Measurements from ENCODE around the gene STK11.
A peak's percentile ranks its signal among the peaks of the same experiment; 100 is the strongest.

Gene STK11

DNA sequence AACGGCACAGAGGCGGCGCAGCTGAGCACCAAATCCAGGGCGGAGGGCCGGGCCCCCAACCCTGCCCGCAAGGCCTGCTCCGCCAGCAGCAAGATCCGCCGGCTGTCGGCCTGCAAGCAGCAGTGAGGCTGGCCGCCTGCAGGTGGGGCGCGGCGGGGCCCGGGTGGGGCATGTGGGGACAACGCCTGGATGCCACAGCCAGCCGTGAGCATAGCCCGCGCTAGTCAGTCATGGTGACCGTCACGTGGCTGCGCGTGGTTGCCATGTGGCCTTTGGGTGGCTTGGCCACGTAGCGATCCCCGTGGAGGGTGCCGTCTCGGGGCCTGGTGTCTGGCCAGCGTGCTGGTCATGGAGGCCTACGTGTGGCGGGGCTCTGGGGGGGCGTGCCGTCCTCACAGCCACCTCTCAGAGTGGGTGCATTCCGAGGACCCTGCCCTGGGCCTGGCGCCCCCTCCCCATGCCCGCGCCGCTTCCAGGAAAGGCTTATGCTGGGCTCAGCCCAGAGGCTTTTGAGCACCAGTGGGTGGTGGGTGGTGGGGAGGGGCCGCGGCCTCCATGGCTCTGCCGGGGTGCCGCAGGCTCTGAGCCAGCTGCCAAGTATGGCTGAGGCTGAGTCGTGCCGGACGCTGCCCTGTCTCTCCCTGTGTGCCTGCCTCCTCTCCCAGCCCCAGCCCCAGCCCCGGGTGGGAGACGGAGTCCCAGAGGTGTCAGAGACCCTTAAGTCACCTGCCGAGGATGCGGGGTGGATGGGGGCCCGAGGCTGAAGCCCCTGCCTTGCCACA lies 21.1 kb downstream of the STK11 start:
- DNase-seq, result no peak

- no peak for DNase-seq
These were observed 21.9 kb downstream of the STK11 start for GRCh38 chr19:1227304-1228054.

DNA sequence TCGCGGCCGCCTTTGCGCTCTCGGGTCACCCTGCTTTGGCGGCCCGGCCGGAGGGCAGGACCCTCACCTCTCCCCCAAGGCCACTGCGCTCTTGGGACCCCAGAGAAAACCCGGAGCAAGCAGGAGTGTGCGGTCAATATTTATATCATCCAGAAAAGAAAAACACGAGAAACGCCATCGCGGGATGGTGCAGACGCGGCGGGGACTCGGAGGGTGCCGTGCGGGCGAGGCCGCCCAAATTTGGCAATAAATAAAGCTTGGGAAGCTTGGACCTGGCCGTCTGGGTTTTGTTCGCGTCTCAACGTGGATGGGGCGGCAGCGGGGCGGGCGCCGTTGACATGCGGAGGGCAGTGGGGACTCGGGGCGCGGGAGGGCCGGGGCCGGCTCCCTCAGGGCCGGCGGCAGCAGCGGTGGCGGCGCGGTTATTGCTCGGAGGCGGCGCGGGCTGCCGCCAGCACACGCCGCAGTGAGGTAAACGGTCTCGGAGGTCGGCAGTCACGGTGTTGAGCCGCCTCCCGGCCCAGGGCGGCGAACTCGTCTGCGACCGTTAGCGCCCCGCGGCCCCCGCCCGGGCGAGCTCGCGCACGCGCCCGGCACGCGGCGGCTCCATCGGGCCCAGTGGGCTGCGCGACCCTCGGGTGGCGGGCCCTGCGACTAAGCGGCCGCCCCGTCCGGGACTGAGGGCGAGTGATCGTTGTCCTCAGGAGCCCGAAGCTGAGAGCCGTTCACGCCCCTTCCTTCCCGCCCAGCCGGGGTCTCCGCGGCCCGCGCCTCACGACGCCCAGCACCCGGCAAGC lies 22.8 kb downstream of the STK11 start:
- no peak for DNase-seq

- no peak for DNase-seq
These were observed 23.7 kb downstream of the STK11 start for GRCh38 chr19:1229056-1229923.

- DNase-seq, result no peak
These were observed 24.6 kb downstream of the STK11 start for GRCh38 chr19:1229924-1230782.

DNA sequence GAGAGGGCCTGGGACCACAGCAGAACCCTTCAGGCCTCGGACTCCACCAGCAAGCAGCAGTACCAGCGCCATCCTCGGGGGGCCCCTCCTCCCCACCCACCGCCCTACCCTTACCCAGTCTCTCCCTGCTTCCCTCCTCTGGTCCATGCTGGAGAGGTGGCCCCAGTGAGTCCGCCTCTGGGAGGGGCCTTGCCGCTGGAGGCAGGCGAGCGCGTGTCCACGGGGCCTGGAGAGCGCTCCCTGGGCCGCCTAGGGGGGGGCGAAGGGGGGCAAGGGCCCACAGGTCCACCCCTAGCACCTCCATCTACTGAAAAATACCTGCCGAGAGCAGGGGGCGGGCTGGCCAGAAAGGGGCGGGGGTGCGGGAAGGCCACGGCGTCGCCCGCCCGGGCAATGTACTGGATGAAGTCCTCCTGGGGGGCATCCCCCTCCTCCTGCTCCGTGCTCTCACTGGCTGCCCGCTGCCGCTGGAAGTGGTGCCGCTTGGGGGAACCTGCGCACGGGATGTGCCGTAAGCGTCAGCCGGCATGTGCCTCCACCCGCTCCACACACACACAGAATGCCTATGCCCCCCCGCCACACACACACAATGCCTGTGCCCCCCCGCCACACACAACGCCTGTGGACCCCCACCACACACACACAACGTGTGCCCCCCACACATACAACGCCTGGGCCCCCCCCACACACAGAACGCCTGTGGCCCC lies 25.4 kb downstream of the STK11 start:
- no peak for DNase-seq

GRCh38 chr19:1231729-1232637 lies 26.4 kb downstream of the STK11 start:
- no peak for DNase-seq

DNA sequence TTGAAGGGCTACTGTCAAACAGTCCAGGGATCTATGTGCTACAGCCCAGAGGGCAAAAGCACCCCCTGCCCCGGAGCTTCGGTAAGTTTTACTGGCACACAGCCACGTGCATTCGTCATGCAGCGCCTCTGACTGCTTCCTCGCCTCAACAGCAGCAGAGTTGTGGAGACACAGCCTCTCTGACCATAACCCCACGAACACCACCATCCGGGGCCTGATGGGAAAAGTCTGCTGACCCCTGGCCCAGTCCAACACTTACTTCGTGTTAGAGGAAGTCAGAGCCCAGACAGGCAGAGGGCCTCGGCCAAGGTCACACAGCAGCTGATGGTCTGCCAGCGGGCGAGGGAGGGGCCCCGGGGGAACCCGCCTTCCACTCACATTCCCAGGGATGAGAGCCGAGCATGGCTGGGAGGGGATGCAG lies 27.1 kb downstream of the STK11 start:
- no peak for DNase-seq

DNA sequence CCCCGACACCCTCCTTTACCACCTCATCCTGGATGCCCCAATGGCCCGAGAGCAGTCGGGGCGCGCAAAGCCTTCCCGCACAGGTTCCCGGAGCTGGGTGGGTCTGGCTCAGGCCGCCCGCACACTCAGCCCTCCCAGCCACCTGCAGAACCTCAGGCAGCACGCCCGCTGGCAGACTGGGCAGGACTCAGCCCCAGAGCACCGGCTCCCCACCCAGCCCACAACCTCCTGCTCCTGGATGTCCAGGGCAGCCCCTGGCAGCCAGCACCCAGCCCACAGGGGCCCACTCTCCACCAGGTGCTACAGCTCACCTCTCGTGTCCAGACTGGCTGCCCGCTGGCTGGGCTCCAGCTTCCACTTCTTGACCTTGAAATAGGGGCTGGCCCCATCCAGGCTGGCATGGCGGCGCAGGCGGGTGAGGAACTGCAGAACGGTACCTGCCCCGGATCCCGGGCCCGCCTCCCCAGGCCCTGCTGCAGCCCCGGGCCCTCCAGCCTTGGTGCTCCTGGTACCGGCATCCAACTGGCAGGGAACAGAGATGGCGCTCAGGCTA lies 27.6 kb downstream of the STK11 start:
- no peak for DNase-seq

- no peak for DNase-seq
These were observed 28.7 kb downstream of the STK11 start for GRCh38 chr19:1234051-1234954.

DNA sequence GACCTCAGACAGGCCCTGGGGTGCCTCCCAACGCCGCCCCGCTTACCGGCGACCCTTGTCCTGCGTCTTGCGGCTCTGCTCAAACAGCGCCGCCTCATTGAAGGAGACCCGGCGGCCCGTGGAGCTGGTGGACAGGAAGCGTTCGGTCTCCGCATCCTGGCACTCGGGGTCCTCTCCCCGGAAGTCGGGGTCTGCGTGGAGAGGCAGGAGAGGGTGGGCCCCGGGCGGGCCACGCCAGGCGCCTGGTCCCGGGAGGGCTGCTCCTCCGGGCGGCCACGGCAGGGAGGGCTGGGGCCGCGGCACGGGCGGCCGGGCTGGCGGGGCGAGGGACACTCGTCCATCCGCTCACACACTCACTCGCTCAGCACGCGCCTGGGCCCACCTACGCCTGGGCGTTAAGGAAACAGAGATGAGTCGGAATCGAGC lies 29.4 kb downstream of the STK11 start:
- DNase-seq, result no peak

DNA sequence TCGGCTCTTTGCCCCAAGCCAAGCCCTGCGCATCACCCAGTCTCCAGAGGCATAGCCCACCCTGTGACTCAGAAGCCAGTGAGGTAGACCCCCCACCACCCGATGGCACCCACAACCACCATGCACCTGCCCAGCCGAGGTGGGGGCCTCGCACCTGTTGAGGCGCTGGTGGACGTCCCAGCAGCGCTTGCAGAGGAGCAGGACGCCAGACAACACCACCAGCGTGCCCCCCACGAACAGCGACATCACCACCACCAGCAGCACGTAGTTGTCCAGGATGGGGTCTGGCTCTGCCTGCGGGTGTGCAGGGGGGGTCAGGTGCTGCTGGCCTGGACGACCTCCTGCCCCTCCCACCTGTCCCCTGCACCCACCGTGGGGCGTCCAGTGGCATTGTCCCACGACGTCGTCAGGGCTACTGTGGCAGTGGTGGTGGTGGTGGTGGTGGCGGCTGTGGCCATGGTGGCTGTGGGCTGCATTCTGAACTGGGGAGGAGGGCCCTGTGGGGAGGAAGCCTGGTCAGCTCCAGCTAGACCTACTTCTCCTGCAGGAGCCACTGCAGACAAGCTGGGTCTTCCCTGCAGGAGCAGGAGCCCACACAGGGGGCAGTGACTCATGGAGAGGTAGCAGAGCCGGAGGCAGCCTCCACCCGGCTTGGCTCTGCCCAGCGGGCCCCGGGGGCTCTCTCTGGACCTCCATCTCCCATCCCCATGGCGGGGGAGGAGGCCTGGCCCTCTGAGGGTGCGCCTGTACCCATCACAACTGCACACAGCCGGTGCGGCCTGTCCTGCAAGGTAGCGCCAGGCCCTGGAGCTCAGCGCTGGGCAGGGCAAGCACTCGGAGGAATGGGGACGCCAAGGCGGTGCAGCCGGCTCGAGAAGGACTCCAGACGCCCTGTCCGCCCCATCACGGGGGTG lies 30.3 kb downstream of the STK11 start:
- no peak for DNase-seq

GRCh38 chr19:1236576-1236975 lies 31.0 kb downstream of the STK11 start:
- no peak for DNase-seq

DNA sequence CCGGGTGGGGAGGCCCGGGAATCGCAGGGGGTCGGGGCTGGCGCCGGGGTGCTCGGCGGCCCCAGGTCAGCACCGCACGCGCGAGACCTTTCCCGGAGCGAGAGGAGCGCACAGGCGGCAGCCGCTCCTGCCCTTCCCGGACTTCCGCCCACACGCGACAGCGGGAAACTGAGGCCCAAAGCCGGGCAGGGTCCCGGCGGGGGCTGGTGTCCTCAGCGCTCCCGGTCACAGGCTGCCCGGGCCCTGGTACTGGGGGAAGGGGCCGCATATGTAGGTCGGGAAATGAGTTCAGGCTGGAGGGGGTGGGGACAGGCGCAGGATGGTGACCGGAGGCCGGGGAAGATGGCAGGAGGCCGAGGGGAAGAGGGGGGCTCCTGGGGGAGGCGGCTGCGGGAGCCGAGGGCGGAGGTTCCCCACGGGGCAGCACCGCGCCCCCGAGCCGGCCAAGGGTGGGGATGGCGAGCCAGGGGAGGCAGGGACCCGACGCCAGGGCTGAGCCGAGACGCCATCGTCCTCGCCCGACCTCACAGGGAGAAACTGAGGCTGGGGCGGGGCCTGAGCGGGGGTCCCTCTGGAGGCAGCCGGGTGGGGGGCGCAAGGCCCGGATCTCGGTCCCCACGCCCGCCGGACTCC lies 31.6 kb downstream of the STK11 start:
- no peak for DNase-seq

- DNase-seq, result peak in 1 of 2 experiments; percentile 47
These were observed 32.3 kb downstream of the STK11 start, which contains the start of gene CBARP for GRCh38 chr19:1237754-1238368. Gene CBARP, minus strand, starts transcription at chr19:1238005. Its CDS starts 1,905 bp downstream, at chr19:1236100.

Data from stimulated activated CD4-positive, alpha-beta T cell treated with anti-CD3 and anti-CD28 coated beads, Interleukin-4, amount 100 ng/mL, for 4 hours (primary cell).